Endothelial cell of umbilical vein (primary cell): ENCODE measurements around the gene KCNMA1. TPM values are rescaled to one million over a fixed set of nuclear protein-coding genes. Genes with fewer than 3 reads are reported as not detected.

Source experiments
- BruUV-seq: library from RNA; stranded (reverse); fragments of 400-500 nt; replicated peaks from 2 replicates; lab custom pipeline; 2021; lab: Mats Ljungman, UMichigan
- CTCF ChIA-PET: fragments of 300-600, 350-600 bp; sonication (Branson Sonifier 250); formaldehyde crosslinking; loops from one replicate; lab custom pipeline; 2021; ENCODE audit warnings: antibody characterized with exemption, inconsistent platforms; lab: Charles Lee
- POLR2A ChIA-PET: fragments of 300-600, 350-600 bp; sonication (Branson Sonifier 250); formaldehyde crosslinking; loops from one replicate; lab custom pipeline; 2021; ENCODE audit warnings: antibody characterized with exemption, inconsistent platforms; lab: Charles Lee
- DNase-seq: peaks from one replicate; pipeline ENCODE4 v3.0.0-alpha.2; 2011; ENCODE audit warnings: low read depth, low spot score
- FAIRE-seq: peaks from 2 replicates; lab custom pipeline; 2011; peaks lifted over from hg19 to GRCh38; lab: Jason Lieb, UNC
- H2AFZ ChIP-seq: 2 replicates; pipeline ENCODE4 v1.6.0; 2012; ENCODE audit warnings: low read depth, low read length, control low read depth, inconsistent platforms
- H3K27ac ChIP-seq: 2 replicates; pipeline ENCODE4 v1.5.1; 2011; ENCODE audit warnings: low read depth, mild to moderate bottlenecking, control low read depth, low read length, moderate library complexity; ENCODE audit not compliant: insufficient read depth
- H3K27me3 ChIP-seq, 2 experiments: 2 replicates each; pipeline versions ENCODE4 v1.6.0 to v1.6.1; 2011; ENCODE audit warnings: low read length in 2 of 2, mixed read lengths in 1 of 2; ENCODE audit not compliant: control insufficient read depth in 2 of 2, insufficient read depth in 2 of 2
- H3K36me3 ChIP-seq, 2 experiments: 2 replicates in 1 of 2; 3 replicates in 1 of 2; pipeline ENCODE4 v1.5.1; 2011; ENCODE audit warnings: low read length in 2 of 2, mild to moderate bottlenecking in 1 of 2, moderate library complexity in 1 of 2; ENCODE audit not compliant: control insufficient read depth in 2 of 2, insufficient read depth in 2 of 2; ENCODE audit errors: extremely low read depth in 1 of 2
- H3K4me1 ChIP-seq: 3 replicates; pipeline ENCODE4 v1.5.1; 2011; ENCODE audit warnings: mild to moderate bottlenecking, low read length; ENCODE audit not compliant: control insufficient read depth, insufficient read depth; ENCODE audit errors: extremely low read depth
- H3K4me2 ChIP-seq: 2 replicates; pipeline ENCODE4 v1.6.1; 2011; ENCODE audit warnings: low read length, control low read depth, mixed read lengths; ENCODE audit not compliant: insufficient read depth
- H3K4me3 ChIP-seq, 3 experiments: fragments of 200-600 bp in 1 of 3; sonication (generic), shearing (Covaris generic) in 1 of 3; replicated peaks in 1 of 3; 2 replicates each; pipeline ENCODE4 v1.5.1; 2011 to 2016; ENCODE audit warnings: control low read depth in 3 of 3, low read length in 3 of 3, mild to moderate bottlenecking in 2 of 3, inconsistent platforms in 1 of 3, low read depth in 1 of 3, moderate library complexity in 1 of 3; ENCODE audit not compliant: insufficient read depth in 1 of 3
- H3K79me2 ChIP-seq: 2 replicates; pipeline ENCODE4 v1.6.0; 2012; ENCODE audit warnings: low read length, inconsistent platforms; ENCODE audit not compliant: control insufficient read depth, insufficient read depth
- H3K9ac ChIP-seq: replicated peaks from 2 replicates; pipeline ENCODE3; 2011; ENCODE audit warnings: low read length, control low read depth; ENCODE audit not compliant: insufficient read depth; ENCODE audit errors: extremely low read depth
- H3K9me1 ChIP-seq: replicated peaks from 3 replicates; pipeline ENCODE4 v1.6.0; 2011; ENCODE audit warnings: mild to moderate bottlenecking, low read length; ENCODE audit not compliant: control insufficient read depth, insufficient read depth; ENCODE audit errors: extremely low read depth
- H3K9me3 ChIP-seq: replicated peaks from 2 replicates; pipeline ENCODE4 v1.5.1; 2012; ENCODE audit warnings: low read length, inconsistent platforms; ENCODE audit not compliant: control insufficient read depth, insufficient read depth
- H4K20me1 ChIP-seq: replicated peaks from 2 replicates; pipeline ENCODE3; 2011; ENCODE audit warnings: mild to moderate bottlenecking, low read length; ENCODE audit not compliant: control insufficient read depth, insufficient read depth; ENCODE audit errors: extremely low read depth
- EZH2 ChIP-seq: IDR thresholded peaks from 2 replicates; pipeline ENCODE4 v1.6.1; 2012; ENCODE audit warnings: borderline replicate concordance, low read depth, mild to moderate bottlenecking, moderate library complexity, low read length, inconsistent platforms; ENCODE audit not compliant: severe bottlenecking
- FOS ChIP-seq: IDR thresholded peaks from 2 replicates; pipeline ENCODE4 v1.6.1; 2011; ENCODE audit warnings: mild to moderate bottlenecking, low read length, moderate library complexity, borderline replicate concordance; ENCODE audit not compliant: insufficient read depth
- GATA2 ChIP-seq: IDR thresholded peaks from 2 replicates; pipeline ENCODE4 v1.7.0; 2011; ENCODE audit warnings: low read depth, mild to moderate bottlenecking, moderate library complexity, mixed read lengths, low read length; ENCODE audit not compliant: insufficient read length, insufficient read depth
- JUN ChIP-seq: IDR thresholded peaks from 2 replicates; pipeline ENCODE4 v1.6.1; 2011; ENCODE audit warnings: borderline replicate concordance, low read depth; ENCODE audit not compliant: insufficient read length, insufficient read depth
- MYC ChIP-seq: IDR thresholded peaks from one replicate; pipeline ENCODE4 v1.6.1; 2011; ENCODE audit warnings: mild to moderate bottlenecking, low read depth, low read length
- POLR2AphosphoS5 ChIP-seq: IDR thresholded peaks from 2 replicates; pipeline ENCODE4 v1.6.1; 2012; ENCODE audit warnings: low read depth, mild to moderate bottlenecking, control low read depth, low read length, moderate library complexity; ENCODE audit not compliant: insufficient read depth
- dilution Hi-C: fragments of 300-500 bp; cut with MboI; formaldehyde crosslinking; loops from one replicate; pipeline ENCODE4 v1.15.0; 2019; ENCODE audit warnings: low sequenced_read_pairs; ENCODE audit not compliant: extremely low pct_ligation_motif_present
- intact Hi-C: fragments of 100-400 bp; cut with micrococcal nuclease; formaldehyde crosslinking; loops from one replicate; pipeline ENCODE4 v1.10.0; 2022
- polyA plus RNA-seq, 4 experiments: library from polyadenylated mRNA; depleted of rRNA in 3 of 4; stranded (reverse) in 3 of 4; unstranded in 1 of 4; fragments of >200 nt; gene quantifications; 2 replicates each; pipeline versions ENCODE4 v1.2.1 to v1.2.3, GENCODE V29; 2011 to 2012; ENCODE audit warnings: missing spikeins in 1 of 4
- total RNA-seq: library from RNA; stranded (reverse); gene quantifications from 2 replicates; pipeline ENCODE4 v1.2.3, GENCODE V29; 2021
- TF ChIP-seq, protein P1 (sequence below), 2 donors: IDR thresholded peaks; 1 replicate in 1 of 2; 2 replicates in 1 of 2; pipeline ENCODE4 v1.5.1; 2011; ENCODE audit warnings: low read length in 2 of 2, mild to moderate bottlenecking in 2 of 2, moderate library complexity in 2 of 2, control low read depth in 1 of 2, inconsistent platforms in 1 of 2, low read depth in 1 of 2; ENCODE audit not compliant: insufficient read depth in 1 of 2; ENCODE audit errors: extremely low read depth in 1 of 2
- TF ChIP-seq, protein P2 (sequence below): IDR thresholded peaks from 2 replicates; pipeline ENCODE4 v1.6.1; 2011; ENCODE audit not compliant: insufficient read depth, insufficient read length

KCNMA1 gene
- total and polyA plus RNA-seq, 2 donors (not counting 3 experiments of a cell fraction or from before 2014, with no cell fraction given), result 0.10 to 0.82 TPM

DNA sequence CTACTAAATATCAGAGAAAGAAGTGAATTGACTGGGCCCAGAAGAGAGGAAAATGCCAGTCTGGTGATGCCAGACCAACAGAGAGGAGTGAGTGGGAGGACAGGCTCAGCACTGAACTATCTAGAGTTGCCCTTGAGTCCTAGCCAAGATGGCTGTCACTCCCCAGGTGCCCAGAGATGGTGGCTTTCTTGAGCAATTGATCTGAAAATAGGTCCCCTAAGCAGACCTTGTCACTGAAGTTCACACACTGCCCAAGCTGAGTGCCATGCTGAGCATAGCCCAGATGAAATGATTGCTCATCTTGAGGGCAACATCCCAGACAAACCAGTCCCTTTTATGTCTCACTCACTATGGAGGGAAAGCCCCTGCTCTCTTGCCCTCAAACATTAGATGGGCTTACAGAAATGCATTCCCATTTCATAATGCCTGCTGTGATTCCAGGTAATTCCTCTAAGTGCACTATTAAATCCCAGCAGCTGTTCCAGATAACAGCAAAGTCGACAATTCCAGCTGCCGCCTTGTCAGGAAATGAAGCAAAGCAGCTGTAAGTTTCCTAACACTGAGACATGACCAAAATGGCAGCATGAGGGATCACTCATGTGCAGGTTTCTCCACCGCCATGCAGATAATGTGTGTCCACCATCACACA lies 329.4 kb downstream of the KCNMA1 start:
- no peaks in the 10 kb centered on the region for H4K20me1 ChIP-seq
- H3K9me1 ChIP-seq, result no peaks in the 10 kb centered on the region
- FAIRE-seq (no peak), DNase-seq (no peak)
- BruUV-seq, result no TSS peak
- no peaks in the 10 kb centered on the region for H3K36me3 ChIP-seq
- intact Hi-C loops (no loop called here), dilution Hi-C loops (no loop called here)
- POLR2A ChIA-PET, result no interaction called here
- H3K27ac ChIP-seq, result no peak overlapping the region
- TF ChIP-seq MYC (no peak), JUN (no peak), GATA2 (no peak), EZH2 (no peak), POLR2AphosphoS5 (no peak), FOS (no peak)
- TF ChIP-seq, protein P1, sequence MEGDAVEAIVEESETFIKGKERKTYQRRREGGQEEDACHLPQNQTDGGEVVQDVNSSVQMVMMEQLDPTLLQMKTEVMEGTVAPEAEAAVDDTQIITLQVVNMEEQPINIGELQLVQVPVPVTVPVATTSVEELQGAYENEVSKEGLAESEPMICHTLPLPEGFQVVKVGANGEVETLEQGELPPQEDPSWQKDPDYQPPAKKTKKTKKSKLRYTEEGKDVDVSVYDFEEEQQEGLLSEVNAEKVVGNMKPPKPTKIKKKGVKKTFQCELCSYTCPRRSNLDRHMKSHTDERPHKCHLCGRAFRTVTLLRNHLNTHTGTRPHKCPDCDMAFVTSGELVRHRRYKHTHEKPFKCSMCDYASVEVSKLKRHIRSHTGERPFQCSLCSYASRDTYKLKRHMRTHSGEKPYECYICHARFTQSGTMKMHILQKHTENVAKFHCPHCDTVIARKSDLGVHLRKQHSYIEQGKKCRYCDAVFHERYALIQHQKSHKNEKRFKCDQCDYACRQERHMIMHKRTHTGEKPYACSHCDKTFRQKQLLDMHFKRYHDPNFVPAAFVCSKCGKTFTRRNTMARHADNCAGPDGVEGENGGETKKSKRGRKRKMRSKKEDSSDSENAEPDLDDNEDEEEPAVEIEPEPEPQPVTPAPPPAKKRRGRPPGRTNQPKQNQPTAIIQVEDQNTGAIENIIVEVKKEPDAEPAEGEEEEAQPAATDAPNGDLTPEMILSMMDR (IDR thresholded peaks at IDR 0.05; ENCODE audit: extremely low read depth in 1 of 2, insufficient read depth in 1 of 2, low read depth in 1 of 2, low read length in 2 of 2), result no peak
- TF ChIP-seq, protein P2, sequence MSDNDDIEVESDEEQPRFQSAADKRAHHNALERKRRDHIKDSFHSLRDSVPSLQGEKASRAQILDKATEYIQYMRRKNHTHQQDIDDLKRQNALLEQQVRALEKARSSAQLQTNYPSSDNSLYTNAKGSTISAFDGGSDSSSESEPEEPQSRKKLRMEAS, result no peak
- CTCF ChIA-PET, result interaction anchor here (1.1 kb wide), 1 partner anchor 50 kb away, joined by 3 read pairs; no protein-coding TSS in a partner anchor
- H3K79me2 ChIP-seq, result no peaks in the 10 kb centered on the region
- H3K9ac ChIP-seq, result no peak overlapping the region
- H3K27me3 ChIP-seq, result no peaks in the 10 kb centered on the region
- H3K4me3 ChIP-seq, result no peak overlapping the region
- no peaks in the 10 kb centered on the region for H3K4me1 ChIP-seq
- no peak overlapping the region for H3K4me2 ChIP-seq
- no peaks in the 10 kb centered on the region for H3K9me3 ChIP-seq
- no peak overlapping the region for H2AFZ ChIP-seq
